SK-N-SH treated with all-trans-retinoic acid at 6 μM for 48 hours (cell line): ENCODE results near the gene MT1B.

ENCODE experiments used
- ATAC-seq: fragments of 200-7000 bp; cut with Tn5 transposase; 3 replicates; pipeline ENCODE4 v1.9.1; 2020; ENCODE audit warnings: mild to moderate bottlenecking, moderate library complexity
- ARNTL ChIP-seq: fragments of 450-650 bp; formaldehyde crosslinking; IDR thresholded peaks from 2 replicates; pipeline ENCODE4 v1.5.0; 2020; ENCODE audit warnings: low read depth, mild to moderate bottlenecking, moderate library complexity, borderline replicate concordance
- CREB5 ChIP-seq: fragments of 250-450 bp; sonication (Bioruptor Pico); IDR thresholded peaks from 2 replicates; pipeline ENCODE4 v1.5.1; 2020; ENCODE audit warnings: low read depth, mild to moderate bottlenecking, moderate library complexity
- CSDC2 ChIP-seq: fragments of 250-450 bp; sonication (Bioruptor Pico); IDR thresholded peaks from 2 replicates; pipeline ENCODE4 v1.5.0; 2020; ENCODE audit warnings: mild to moderate bottlenecking, moderate library complexity
- CSRNP3 ChIP-seq: fragments of 250-450 bp; sonication (Bioruptor Pico); IDR thresholded peaks from 2 replicates; pipeline ENCODE4 v1.5.1; 2021; ENCODE audit warnings: mild to moderate bottlenecking, moderate library complexity
- ESRRG ChIP-seq: fragments of 250-450 bp; sonication (Bioruptor Pico); IDR thresholded peaks from 2 replicates; pipeline ENCODE4 v1.6.1; 2021; ENCODE audit warnings: mild to moderate bottlenecking
- GLIS3 ChIP-seq: fragments of 250-450 bp; sonication (Bioruptor Pico); IDR thresholded peaks from 2 replicates; pipeline ENCODE4 v1.5.0; 2020; ENCODE audit warnings: mild to moderate bottlenecking, moderate library complexity
- ISL1 ChIP-seq: fragments of 250-450 bp; sonication (Bioruptor Pico); IDR thresholded peaks from 2 replicates; pipeline ENCODE4 v2.1.2; 2022; ENCODE audit warnings: mild to moderate bottlenecking, moderate library complexity
- OSR1 ChIP-seq: fragments of 250-450 bp; sonication (Bioruptor Pico); IDR thresholded peaks from 2 replicates; pipeline ENCODE4 v1.8.0; 2022; ENCODE audit warnings: moderate library complexity, mild to moderate bottlenecking, inconsistent platforms
- PATZ1 ChIP-seq: fragments of 250-450 bp; sonication (Bioruptor Pico); IDR thresholded peaks from 2 replicates; pipeline ENCODE4 v1.8.0; 2020; ENCODE audit warnings: mild to moderate bottlenecking, moderate library complexity, borderline replicate concordance
- POU6F1 ChIP-seq: fragments of 250-450 bp; sonication (Bioruptor Pico); IDR thresholded peaks from 2 replicates; pipeline ENCODE4 v1.8.0; 2021; ENCODE audit warnings: low read depth, mild to moderate bottlenecking, moderate library complexity, borderline replicate concordance
- PPARA ChIP-seq: fragments of 250-450 bp; sonication (Bioruptor Pico); IDR thresholded peaks from 2 replicates; pipeline ENCODE4 v1.5.0; 2020; ENCODE audit warnings: mild to moderate bottlenecking, borderline replicate concordance
- RARB ChIP-seq: fragments of 250-450 bp; sonication (Bioruptor Pico); IDR thresholded peaks from 2 replicates; pipeline ENCODE4 v1.8.0; 2021; ENCODE audit warnings: mild to moderate bottlenecking, moderate library complexity
- SNAI2 ChIP-seq: fragments of 250-450 bp; sonication (Bioruptor Pico); IDR thresholded peaks from 2 replicates; pipeline ENCODE4 v1.5.0; 2020; ENCODE audit warnings: mild to moderate bottlenecking, moderate library complexity
- TCF4 ChIP-seq: fragments of 250-450 bp; sonication (Bioruptor Pico); IDR thresholded peaks from 2 replicates; pipeline ENCODE4 v1.8.0; 2021; ENCODE audit warnings: mild to moderate bottlenecking, moderate library complexity, borderline replicate concordance
- TOX ChIP-seq: fragments of 250-450 bp; sonication (Bioruptor Pico); IDR thresholded peaks from 2 replicates; pipeline ENCODE4 v1.8.0; 2021; ENCODE audit warnings: mild to moderate bottlenecking, moderate library complexity, borderline replicate concordance
- TSHZ2 ChIP-seq: fragments of 250-450 bp; sonication (Bioruptor Pico); IDR thresholded peaks from 2 replicates; pipeline ENCODE4 v1.5.0; 2020; ENCODE audit warnings: mild to moderate bottlenecking, moderate library complexity
- ZC3H10 ChIP-seq: fragments of 250-450 bp; sonication (Bioruptor Pico); IDR thresholded peaks from 2 replicates; pipeline ENCODE4 v1.5.1; 2021; ENCODE audit warnings: mild to moderate bottlenecking, moderate library complexity
- ZFP3 ChIP-seq: fragments of 250-450 bp; sonication (Bioruptor Pico); IDR thresholded peaks from 2 replicates; pipeline ENCODE4 v1.5.0; 2020; ENCODE audit warnings: mild to moderate bottlenecking, moderate library complexity
- ZFP30 ChIP-seq: fragments of 450-650 bp; formaldehyde crosslinking; IDR thresholded peaks from 2 replicates; pipeline ENCODE4 v1.5.0; 2022; ENCODE audit warnings: mild to moderate bottlenecking, moderate library complexity
- ZNF565 ChIP-seq: fragments of 450-650 bp; formaldehyde crosslinking; conservative IDR thresholded peaks from 2 replicates; pipeline ENCODE4 v1.5.0; 2020; ENCODE audit warnings: low read depth, mild to moderate bottlenecking, moderate library complexity
- ZNF8 ChIP-seq: fragments of 450-650 bp; formaldehyde crosslinking; IDR thresholded peaks from 2 replicates; pipeline ENCODE4 v1.5.0; 2020; ENCODE audit warnings: mild to moderate bottlenecking, moderate library complexity

The MT1B gene

GRCh38 chr16:56651586-56651985 is at the start of gene MT1B:
Gene MT1B, plus strand, starts transcription at chr16:56651886. Its CDS starts 68 bp downstream, at chr16:56651954.
- no peak for ATAC-seq
- TF ChIP-seq ESRRG (CRISPR knock-in tag) (no peak), ZNF565 (CRISPR knock-in tag) (no peak), TOX (CRISPR knock-in tag) (no peak), GLIS3 (CRISPR knock-in tag) (no peak), ARNTL (CRISPR knock-in tag) (no peak), CREB5 (CRISPR knock-in tag) (no peak), ZFP30 (CRISPR knock-in tag) (no peak), RARB (CRISPR knock-in tag) (no peak), PATZ1 (CRISPR knock-in tag) (no peak)

- ATAC-seq: no peak
- TF ChIP-seq RARB (CRISPR knock-in tag) (no peak), TSHZ2 (CRISPR knock-in tag) (no peak), ZC3H10 (CRISPR knock-in tag) (no peak), OSR1 (CRISPR knock-in tag) (no peak), SNAI2 (CRISPR knock-in tag) (no peak), ZFP3 (CRISPR knock-in tag) (no peak), TCF4 (CRISPR knock-in tag) (no peak), CSRNP3 (CRISPR knock-in tag) (no peak), PATZ1 (CRISPR knock-in tag) (no peak), ISL1 (CRISPR knock-in tag) (no peak), ZFP30 (CRISPR knock-in tag) (no peak), GLIS3 (CRISPR knock-in tag) (no peak), ZNF8 (CRISPR knock-in tag) (no peak), POU6F1 (CRISPR knock-in tag) (no peak)
Measured at GRCh38 chr16:56603589-56603988, 48.1 kb upstream of the MT1B start.

GRCh38 chr16:56604966-56605365 is 46.7 kb upstream of the MT1B start:
- TF ChIP-seq TOX (CRISPR knock-in tag) (no peak), CSDC2 (CRISPR knock-in tag) (no peak), POU6F1 (CRISPR knock-in tag) (no peak), ZC3H10 (CRISPR knock-in tag) (no peak), PATZ1 (CRISPR knock-in tag) (no peak), PPARA (CRISPR knock-in tag) (no peak), ZNF565 (CRISPR knock-in tag) (no peak), SNAI2 (CRISPR knock-in tag) (no peak)
- ATAC-seq: no peak
